Heart left ventricle (tissue), 16 donors: ENCODE data around the gene RNF150. TPM values are rescaled to one million over a fixed set of nuclear protein-coding genes. Genes with fewer than 3 reads are reported as not detected.

Experiments
- ATAC-seq, 4 donors: fragments of 200-7000 bp; cut with Tn5 transposase; one replicate each; pipeline ENCODE4 v1.9.1; 2020 to 2022; ENCODE audit warnings: moderate library complexity in 4 of 4, mild to moderate bottlenecking in 3 of 4, moderate number of reproducible peaks in 1 of 4
- DNase-seq, 5 donors: peaks; one replicate each; pipeline ENCODE4 v3.0.0-alpha.2; 2020
- H3K27ac ChIP-seq, 12 donors: fragments of 200-600 bp; sonication (generic) in 4 of 12; one replicate each; pipeline versions ENCODE4 v1.5.0 to v1.8.0; 2016 to 2022; ENCODE audit warnings: mild to moderate bottlenecking in 2 of 12
- H3K27me3 ChIP-seq, 9 donors: fragments of 200-600 bp; sonication (generic) in 2 of 9; one replicate each; pipeline versions ENCODE4 v1.5.1 to v1.8.0; 2016 to 2022; ENCODE audit warnings: mild to moderate bottlenecking in 3 of 9
- H3K36me3 ChIP-seq, 9 donors: fragments of 200-600 bp; sonication (generic) in 2 of 9; one replicate each; pipeline versions ENCODE4 v1.5.0 to v1.8.0; 2018 to 2022; ENCODE audit warnings: mild to moderate bottlenecking in 2 of 9
- H3K4me1 ChIP-seq, 12 donors: fragments of 200-600 bp; sonication (generic) in 4 of 12; one replicate each; pipeline versions ENCODE4 v1.5.0 to v1.8.0; 2016 to 2022; ENCODE audit warnings: mild to moderate bottlenecking in 3 of 12
- H3K4me3 ChIP-seq, 12 donors: fragments of 200-600 bp; sonication (generic) in 4 of 12; one replicate each; pipeline versions ENCODE4 v1.5.0 to v1.8.0; 2017 to 2022; ENCODE audit warnings: mild to moderate bottlenecking in 9 of 12, moderate library complexity in 4 of 12
- H3K9me3 ChIP-seq, 12 donors: fragments of 200-600 bp; sonication (generic) in 4 of 12; one replicate each; pipeline versions ENCODE4 v1.5.0 to v1.8.0; 2016 to 2022; ENCODE audit warnings: mild to moderate bottlenecking in 1 of 12
- POLR2A ChIP-seq, 2 donors: fragments of 450-650 bp; IDR thresholded peaks; one replicate each; pipeline ENCODE4 v1.6.1; 2017; ENCODE audit warnings: antibody characterized with exemption in 2 of 2, mild to moderate bottlenecking in 2 of 2, moderate library complexity in 2 of 2
- WGBS, 4 donors: extraction: QIAGEN DNeasy Blood & Tissue Kit in 2 of 4; methylation state at CpG; one replicate each; pipeline versions ENCODE4 v1.1.5 to v1.1.7; 2013 to 2018; 5-methylcytosine and 5-hydroxymethylcytosine counted together
- intact Hi-C, 10 donors: fragments of 100-400 bp; cut with DNase I; formaldehyde crosslinking; loops; one replicate each; pipeline versions ENCODE4 v1.11.1 to v1.14.2; 2022
- polyA plus RNA-seq, 2 donors: library from polyadenylated mRNA; stranded (reverse); fragments of 200-250 nt; gene quantifications; one replicate each; pipeline ENCODE4 v1.2.3, GENCODE V29; 2013
- total RNA-seq, 9 donors: library from RNA; depleted of rRNA in 2 of 9; stranded (reverse); fragments of >200 nt in 2 of 9; fragmentation: NEBNext Ultra II Directional in 3 of 9; extraction: Animal tissue kit (Norgen Biotek cat#: 25700) in 3 of 9; gene quantifications; one replicate each; pipeline versions ENCODE4 v1.1.0 to v1.2.4, GENCODE V29; 2016 to 2023
- TF ChIP-seq, protein P1 (sequence below), 12 donors: fragments of 200-600 bp; sonication (generic) in 4 of 12; IDR thresholded peaks; one replicate each; pipeline versions ENCODE4 v1.5.0 to v1.8.0; 2018 to 2022; ENCODE audit warnings: antibody characterized with exemption in 12 of 12, mild to moderate bottlenecking in 5 of 12
- donor health status: ischemic (EF 13 %, LVEDD 7.1; RV severe dilation, severe dysfunction).
- donor health status: healthy with polysubstance abuse.
- donor health status: DM: no; HTN: yes; CAD: no.
- donor health status: DM: no; HTN: no; CAD: no.
- donor health status: ischemic (EF 25% LVEDD 6.9; RV normal size, moderate dysfunction).
- donor health status: ischemic (EF 25% LVEDD 5.7; RV mildly dilated, moderate dysfunction).
- donor health status: healthy.
- donor health status: DM: yes; HTN: yes; CAD: no.
- donor health status: ischemic (EF 35%, LVEDD 5.7; RV mildly dilated, moderate dysfunction).
- donor health status: nonischemic (EF 11% LVEDD 7.7; RV severe dilation, severe dysfunction).
- donor health status: DM: yes; HTN: yes; CAD: no.
- donor health status: PGD.
- donor health status: ischemic (EF 29% LVEDD 5.4; RV normal size, mild dysfunction).
- donor health status: nonischemic (EF 23%, LVEDD 6.1; RV moderate dilation, normal function).

The RNF150 gene
- total and polyA plus RNA-seq, 11 donors: 11.9 to 146 (median 72.5) TPM

DNA sequence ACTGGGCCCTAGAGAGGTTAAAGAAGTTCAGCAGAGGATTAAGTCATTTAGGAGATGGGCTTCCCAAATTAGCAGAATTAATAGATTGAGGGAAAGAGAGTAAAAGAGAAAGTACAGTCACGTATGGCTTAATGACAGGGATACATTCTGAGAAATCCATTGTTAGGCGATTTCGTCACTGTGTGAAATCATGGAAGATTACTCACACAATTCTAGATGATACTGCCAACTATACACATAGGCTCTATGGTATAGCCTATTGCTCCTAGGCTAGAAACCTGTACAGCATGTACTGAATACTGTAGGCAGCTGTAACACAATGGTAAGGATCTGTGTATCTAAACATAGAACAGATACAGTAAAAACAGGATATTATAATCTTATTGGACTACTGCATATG lies 180.6 kb downstream of the RNF150 start:
- Histone ChIP-seq H3K4me3 (no peak overlapping the region), H3K27ac (peak overlapping the region in 1 of 12 donors; percentile 29), H3K9me3 (peaks cover 0 to 4% (median 0%) of the 10 kb centered on the region in 12 donors), H3K27me3 (no peaks in the 10 kb centered on the region), H3K4me1 (peaks cover 0 to 22% (median 11%) of the 10 kb centered on the region in 12 donors), H3K36me3 (no peaks in the 10 kb centered on the region)
- DNase-seq: no peak
- intact Hi-C loops: no loop called here
- no peak for ATAC-seq
- no peak for TF ChIP-seq POLR2A (IDR thresholded peaks at IDR 0.05)
- TF ChIP-seq, protein P1, sequence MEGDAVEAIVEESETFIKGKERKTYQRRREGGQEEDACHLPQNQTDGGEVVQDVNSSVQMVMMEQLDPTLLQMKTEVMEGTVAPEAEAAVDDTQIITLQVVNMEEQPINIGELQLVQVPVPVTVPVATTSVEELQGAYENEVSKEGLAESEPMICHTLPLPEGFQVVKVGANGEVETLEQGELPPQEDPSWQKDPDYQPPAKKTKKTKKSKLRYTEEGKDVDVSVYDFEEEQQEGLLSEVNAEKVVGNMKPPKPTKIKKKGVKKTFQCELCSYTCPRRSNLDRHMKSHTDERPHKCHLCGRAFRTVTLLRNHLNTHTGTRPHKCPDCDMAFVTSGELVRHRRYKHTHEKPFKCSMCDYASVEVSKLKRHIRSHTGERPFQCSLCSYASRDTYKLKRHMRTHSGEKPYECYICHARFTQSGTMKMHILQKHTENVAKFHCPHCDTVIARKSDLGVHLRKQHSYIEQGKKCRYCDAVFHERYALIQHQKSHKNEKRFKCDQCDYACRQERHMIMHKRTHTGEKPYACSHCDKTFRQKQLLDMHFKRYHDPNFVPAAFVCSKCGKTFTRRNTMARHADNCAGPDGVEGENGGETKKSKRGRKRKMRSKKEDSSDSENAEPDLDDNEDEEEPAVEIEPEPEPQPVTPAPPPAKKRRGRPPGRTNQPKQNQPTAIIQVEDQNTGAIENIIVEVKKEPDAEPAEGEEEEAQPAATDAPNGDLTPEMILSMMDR (IDR thresholded peaks at IDR 0.05): no peak
- 79 to 94% (median 90%) methylated on average over 3 of the region's 3 CpGs for WGBS, 4 donors

DNA sequence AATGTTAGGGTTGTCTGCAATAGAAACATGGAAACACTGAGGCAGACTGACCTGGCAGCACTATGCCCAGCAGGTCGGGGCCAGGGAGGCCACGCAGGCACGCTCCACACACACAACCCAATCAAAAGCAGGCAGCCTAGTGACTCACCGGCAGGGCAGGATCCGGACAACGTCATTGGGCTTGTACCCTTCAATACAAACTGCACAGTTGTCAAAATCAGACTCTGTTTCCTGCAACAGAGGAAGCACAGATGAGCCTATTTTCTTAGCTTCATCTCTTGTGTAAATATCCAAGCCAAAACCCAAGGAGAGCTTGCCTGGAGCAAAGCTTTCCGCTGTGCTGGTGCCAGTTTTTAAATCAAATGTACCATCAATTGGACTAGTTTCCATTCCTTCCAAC lies 185.8 kb downstream of the RNF150 start:
- Histone ChIP-seq H3K4me1 (peaks cover 0 to 26% (median 11%) of the 10 kb centered on the region in 12 donors), H3K4me3 (no peak overlapping the region), H3K27me3 (no peaks in the 10 kb centered on the region), H3K36me3 (peaks cover 0 to 9% (median 0%) of the 10 kb centered on the region in 9 donors), H3K27ac (peak overlapping the region in 1 of 12 donors; percentile 73), H3K9me3 (no peaks in the 10 kb centered on the region)
- intact Hi-C loops: no loop called here
- TF ChIP-seq, protein P1 (IDR thresholded peaks at IDR 0.05): no peak
- TF ChIP-seq POLR2A (IDR thresholded peaks at IDR 0.05): no peak
- ATAC-seq: peak; percentile 44 to 91 (median 76)
- WGBS, 4 donors: 54 to 76% (median 67%) methylated on average over 7 of the region's 7 CpGs
- DNase-seq: peak in 1 of 5 donors; percentile 58

DNA sequence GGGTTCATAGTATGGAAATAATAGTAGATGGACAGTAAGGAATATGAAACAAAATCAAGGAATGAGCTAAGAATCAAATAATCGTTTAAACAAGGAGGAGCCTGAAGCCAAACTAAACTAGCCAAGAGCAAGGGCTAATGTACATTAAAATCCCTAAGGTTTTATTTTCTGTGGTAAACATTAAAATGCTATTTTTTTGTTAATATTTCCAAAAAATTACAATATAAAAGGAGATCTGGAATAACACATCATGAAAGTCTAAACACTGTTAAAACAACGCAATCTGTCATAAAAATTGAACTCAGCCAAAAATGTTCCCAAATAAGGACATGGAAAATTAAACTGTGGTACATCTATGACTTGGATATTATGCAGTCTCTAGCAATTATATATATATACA lies 188.2 kb downstream of the RNF150 start:
- no peaks in the 10 kb centered on the region for H3K27me3 ChIP-seq
- WGBS, 4 donors: 73 to 86% (median 75%) methylated on average over 2 of the region's 2 CpGs
- no peak overlapping the region for H3K4me3 ChIP-seq
- TF ChIP-seq, protein P1 (IDR thresholded peaks at IDR 0.05): no peak
- no peak for TF ChIP-seq POLR2A (IDR thresholded peaks at IDR 0.05)
- intact Hi-C loops: no loop called here
- peaks cover 0 to 45% (median 19%) of the 10 kb centered on the region in 12 donors for H3K4me1 ChIP-seq
- H3K36me3 ChIP-seq: peaks cover 0 to 9% (median 0%) of the 10 kb centered on the region in 9 donors
- no peaks in the 10 kb centered on the region for H3K9me3 ChIP-seq
- H3K27ac ChIP-seq: peak overlapping the region in 1 of 12 donors; percentile 53
- ATAC-seq (no peak), DNase-seq (no peak)

DNA sequence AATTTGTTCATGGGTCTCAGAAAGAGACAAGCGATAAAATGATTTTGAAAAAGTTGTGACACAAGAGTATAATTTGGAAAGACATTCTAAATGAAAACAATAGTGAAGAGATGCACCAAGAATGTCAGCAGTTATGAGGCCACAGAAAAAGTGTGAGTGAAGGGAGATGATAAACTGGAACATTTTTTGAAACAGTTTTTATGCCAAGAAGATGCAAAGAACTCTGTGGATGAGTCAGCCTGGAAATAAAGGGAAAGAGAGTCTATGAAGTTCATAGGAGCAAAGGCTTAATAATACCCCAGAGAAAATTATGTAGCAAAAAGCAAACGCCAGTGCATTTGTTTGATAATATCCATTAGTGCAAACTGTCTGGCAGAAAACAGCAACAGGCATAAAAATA lies 188.7 kb downstream of the RNF150 start:
- WGBS, 4 donors: 56 to 58% (median 57%) methylated on average over 2 of the region's 2 CpGs
- TF ChIP-seq, protein P1 (IDR thresholded peaks at IDR 0.05): no peak
- no peak for TF ChIP-seq POLR2A (IDR thresholded peaks at IDR 0.05)
- DNase-seq (no peak), ATAC-seq (no peak)
- peaks cover 0 to 50% (median 21%) of the 10 kb centered on the region in 12 donors for H3K4me1 ChIP-seq
- no peaks in the 10 kb centered on the region for H3K9me3 ChIP-seq
- H3K36me3 ChIP-seq: peaks cover 0 to 9% (median 0%) of the 10 kb centered on the region in 9 donors
- no peak overlapping the region for H3K4me3 ChIP-seq
- H3K27me3 ChIP-seq: no peaks in the 10 kb centered on the region
- H3K27ac ChIP-seq: peak overlapping the region in 1 of 12 donors; percentile 53
- intact Hi-C loops: no loop called here
